ENCODE measurements around the gene HIVEP3.

HIVEP3 gene

DNA sequence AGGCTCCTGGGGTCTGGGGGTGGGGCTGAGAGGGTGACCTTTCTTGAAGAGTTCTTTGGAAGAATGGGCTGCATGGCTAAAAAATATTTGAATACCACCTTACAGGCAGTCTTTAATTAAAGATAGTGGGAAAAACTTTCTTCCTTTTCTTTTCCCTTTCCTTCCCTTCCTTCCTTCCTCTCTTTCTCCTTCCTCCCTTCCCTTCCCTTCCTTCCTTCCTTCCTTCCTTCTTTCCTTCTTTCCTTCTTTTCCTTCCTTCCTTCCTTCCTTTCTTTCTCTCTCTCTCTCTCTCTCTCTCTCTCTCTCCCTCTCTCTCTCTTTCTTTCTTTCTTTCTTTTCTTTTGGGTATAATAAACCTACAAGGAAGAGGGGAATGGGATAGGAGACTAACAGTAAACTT lies 356.4 kb downstream of the HIVEP3 start:
- no peak overlapping the region for H2AFZ ChIP-seq (ENCODE audit: low read length)
- no peaks in the 10 kb centered on the region for H4K20me1 ChIP-seq (ENCODE audit: insufficient read depth, low read length, poor library complexity, severe bottlenecking)
- no peak for TF ChIP-seq EZH2phosphoT487 (IDR thresholded peaks at IDR 0.05; ENCODE audit: borderline replicate concordance)
- TF ChIP-seq, protein P1, sequence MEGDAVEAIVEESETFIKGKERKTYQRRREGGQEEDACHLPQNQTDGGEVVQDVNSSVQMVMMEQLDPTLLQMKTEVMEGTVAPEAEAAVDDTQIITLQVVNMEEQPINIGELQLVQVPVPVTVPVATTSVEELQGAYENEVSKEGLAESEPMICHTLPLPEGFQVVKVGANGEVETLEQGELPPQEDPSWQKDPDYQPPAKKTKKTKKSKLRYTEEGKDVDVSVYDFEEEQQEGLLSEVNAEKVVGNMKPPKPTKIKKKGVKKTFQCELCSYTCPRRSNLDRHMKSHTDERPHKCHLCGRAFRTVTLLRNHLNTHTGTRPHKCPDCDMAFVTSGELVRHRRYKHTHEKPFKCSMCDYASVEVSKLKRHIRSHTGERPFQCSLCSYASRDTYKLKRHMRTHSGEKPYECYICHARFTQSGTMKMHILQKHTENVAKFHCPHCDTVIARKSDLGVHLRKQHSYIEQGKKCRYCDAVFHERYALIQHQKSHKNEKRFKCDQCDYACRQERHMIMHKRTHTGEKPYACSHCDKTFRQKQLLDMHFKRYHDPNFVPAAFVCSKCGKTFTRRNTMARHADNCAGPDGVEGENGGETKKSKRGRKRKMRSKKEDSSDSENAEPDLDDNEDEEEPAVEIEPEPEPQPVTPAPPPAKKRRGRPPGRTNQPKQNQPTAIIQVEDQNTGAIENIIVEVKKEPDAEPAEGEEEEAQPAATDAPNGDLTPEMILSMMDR (conservative IDR thresholded peaks at IDR 0.05; ENCODE audit: low read length): no peak
- H3K9me3 ChIP-seq (ENCODE audit: insufficient read depth, low read depth, low read length): no peaks in the 10 kb centered on the region
- H3K4me1 ChIP-seq (ENCODE audit: insufficient read depth, low read length, poor library complexity, severe bottlenecking): no peaks in the 10 kb centered on the region
- no peak overlapping the region for H3K4me2 ChIP-seq (ENCODE audit: low read depth, low read length, poor library complexity, severe bottlenecking)
- no peaks in the 10 kb centered on the region for H3K27me3 ChIP-seq (ENCODE audit: insufficient read depth, low read length, poor library complexity, severe bottlenecking)
- no peak overlapping the region for H3K9ac ChIP-seq (ENCODE audit: low read depth, low read length, poor library complexity, severe bottlenecking)
- H3K4me3 ChIP-seq (ENCODE audit: low read length, poor library complexity, severe bottlenecking): no peak overlapping the region
- no peaks in the 10 kb centered on the region for H3K79me2 ChIP-seq (ENCODE audit: insufficient read depth, low read length)
- no peaks in the 10 kb centered on the region for H3K9me2 ChIP-seq (replicated peaks; ENCODE audit: low read depth, low read length)
- no peaks in the 10 kb centered on the region for H3F3A ChIP-seq (ENCODE audit: low read depth)
- H3K36me3 ChIP-seq (ENCODE audit: insufficient read depth, low read length): no peaks in the 10 kb centered on the region

DNA sequence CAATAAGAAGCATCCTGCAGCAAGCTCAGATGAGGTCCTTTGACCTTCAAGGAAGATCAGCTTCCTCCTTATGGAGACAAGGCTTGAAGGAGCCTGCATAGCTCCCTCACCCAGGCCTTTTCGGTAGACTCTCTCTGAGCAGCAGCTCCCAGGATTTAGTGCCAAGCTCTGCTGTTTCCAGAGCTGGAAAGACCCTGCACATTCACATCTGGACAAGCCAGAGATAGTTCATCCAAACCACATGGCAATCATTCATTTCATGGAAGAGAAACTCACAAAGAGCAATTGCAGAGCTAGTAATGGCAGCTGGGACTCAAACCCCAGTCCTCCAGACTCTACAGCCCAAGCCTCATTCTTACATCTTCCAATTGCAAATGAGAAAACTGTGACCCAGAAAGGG lies 357.8 kb downstream of the HIVEP3 start:
- Histone ChIP-seq H4K20me1 (ENCODE audit: insufficient read depth, low read length, poor library complexity, severe bottlenecking) (no peaks in the 10 kb centered on the region), H2AFZ (ENCODE audit: low read length) (no peak overlapping the region), H3K79me2 (ENCODE audit: insufficient read depth, low read length) (no peaks in the 10 kb centered on the region), H3K9me3 (ENCODE audit: insufficient read depth, low read depth, low read length) (no peaks in the 10 kb centered on the region), H3F3A (ENCODE audit: low read depth) (no peaks in the 10 kb centered on the region), H3K27me3 (ENCODE audit: insufficient read depth, low read length, poor library complexity, severe bottlenecking) (no peaks in the 10 kb centered on the region), H3K9ac (ENCODE audit: low read depth, low read length, poor library complexity, severe bottlenecking) (no peak overlapping the region), H3K9me2 (replicated peaks; ENCODE audit: low read depth, low read length) (no peaks in the 10 kb centered on the region), H3K4me1 (ENCODE audit: insufficient read depth, low read length, poor library complexity, severe bottlenecking) (no peaks in the 10 kb centered on the region), H3K4me2 (ENCODE audit: low read depth, low read length, poor library complexity, severe bottlenecking) (no peak overlapping the region), H3K4me3 (ENCODE audit: low read length, poor library complexity, severe bottlenecking) (no peak overlapping the region), H3K36me3 (ENCODE audit: insufficient read depth, low read length) (no peaks in the 10 kb centered on the region)
- TF ChIP-seq EZH2phosphoT487 (IDR thresholded peaks at IDR 0.05; ENCODE audit: borderline replicate concordance): no peak
- TF ChIP-seq, protein P1 (conservative IDR thresholded peaks at IDR 0.05; ENCODE audit: low read length): no peak

DNA sequence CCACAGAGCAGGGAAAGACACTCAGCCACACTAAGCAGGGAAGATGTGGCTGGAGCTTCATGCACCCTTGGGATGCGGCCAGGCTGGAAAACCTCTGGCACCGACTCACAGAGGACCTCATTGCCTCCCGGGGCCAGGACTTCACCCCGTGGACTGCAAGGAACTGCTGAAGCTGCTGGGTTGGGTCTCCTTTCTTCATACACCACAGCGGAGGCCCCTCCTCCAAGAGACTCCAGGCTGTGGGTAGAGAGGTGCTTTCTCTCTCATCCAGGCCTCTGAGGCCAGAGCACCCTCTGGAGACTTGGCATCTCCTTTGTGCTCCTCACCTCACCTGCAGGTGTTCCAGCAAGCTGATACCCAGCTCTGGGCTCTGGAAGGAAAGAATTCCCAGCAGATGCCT lies 358.2 kb downstream of the HIVEP3 start:
- Histone ChIP-seq H3K4me3 (ENCODE audit: low read length, poor library complexity, severe bottlenecking) (no peak overlapping the region), H3K27me3 (ENCODE audit: insufficient read depth, low read length, poor library complexity, severe bottlenecking) (no peaks in the 10 kb centered on the region), H3K36me3 (ENCODE audit: insufficient read depth, low read length) (no peaks in the 10 kb centered on the region), H3K4me2 (ENCODE audit: low read depth, low read length, poor library complexity, severe bottlenecking) (no peak overlapping the region), H2AFZ (ENCODE audit: low read length) (no peak overlapping the region), H3K9me3 (ENCODE audit: insufficient read depth, low read depth, low read length) (no peaks in the 10 kb centered on the region), H3K79me2 (ENCODE audit: insufficient read depth, low read length) (no peaks in the 10 kb centered on the region), H3K9ac (ENCODE audit: low read depth, low read length, poor library complexity, severe bottlenecking) (no peak overlapping the region), H4K20me1 (ENCODE audit: insufficient read depth, low read length, poor library complexity, severe bottlenecking) (no peaks in the 10 kb centered on the region), H3K4me1 (ENCODE audit: insufficient read depth, low read length, poor library complexity, severe bottlenecking) (no peaks in the 10 kb centered on the region), H3F3A (ENCODE audit: low read depth) (no peaks in the 10 kb centered on the region), H3K9me2 (replicated peaks; ENCODE audit: low read depth, low read length) (no peaks in the 10 kb centered on the region)
- TF ChIP-seq, protein P1 (conservative IDR thresholded peaks at IDR 0.05; ENCODE audit: low read length): no peak

Measured in Loucy (cell line).